Stimulated activated CD8-positive, alpha-beta memory T cell treated with anti-CD3 and anti-CD28 coated beads, Interleukin-7, amount 100 ng/mL, for 4 hours (primary cell): ENCODE results near the gene EFCAB8.
"Not testable (repeated sequence)": the region's sequence is repeated elsewhere in the genome, so short reads cannot be mapped to it uniquely, and the experiment has no call there.

Experiments used
- DNase-seq, 2 donors: peaks; one replicate each; pipeline ENCODE4 v3.0.0-alpha.2; 2020; ENCODE audit warnings: low read depth in 2 of 2

The EFCAB8 gene

DNA sequence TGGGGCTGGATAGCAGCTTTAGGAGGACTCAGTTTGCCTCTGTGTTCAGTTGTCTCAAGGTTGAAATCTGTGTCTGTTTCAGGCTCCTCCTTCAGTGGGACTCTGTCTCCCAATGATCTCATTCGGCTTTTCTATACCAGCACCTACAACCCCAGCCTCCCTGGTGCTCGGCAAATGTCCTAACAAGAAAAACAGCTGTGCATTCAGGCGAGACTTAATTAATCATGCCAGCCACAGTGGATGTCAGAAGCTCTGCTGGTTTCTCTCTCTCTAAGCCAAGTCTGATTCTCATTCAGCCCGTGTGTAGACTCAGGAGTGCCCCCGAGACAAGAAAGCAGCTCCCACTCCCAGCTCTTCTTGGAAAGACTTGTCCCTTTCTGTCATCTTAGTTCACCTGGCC is 98.7 kb downstream of the EFCAB8 start:
- DNase-seq = no peak

DNA sequence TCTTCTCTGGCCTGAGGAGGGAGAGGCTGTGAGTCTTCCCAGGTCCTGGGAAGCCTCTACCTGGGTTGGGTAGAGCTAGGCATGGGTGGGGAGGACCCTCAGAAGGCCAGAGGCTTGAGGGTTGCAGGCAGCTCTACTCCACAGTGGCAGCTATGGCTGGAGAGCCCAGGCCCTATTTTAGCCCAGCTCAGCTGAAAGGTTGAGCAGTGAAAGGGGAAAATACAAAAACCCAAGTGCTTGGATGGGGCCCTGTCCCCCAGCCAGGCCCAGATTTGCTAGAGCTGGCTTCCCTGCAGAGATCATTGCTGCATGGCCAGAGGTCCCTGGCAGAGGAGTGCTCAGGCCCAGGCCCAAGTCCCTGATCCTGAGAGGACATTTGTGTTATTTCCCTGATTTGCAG is 99.9 kb downstream of the EFCAB8 start:
- DNase-seq = no peak

DNA sequence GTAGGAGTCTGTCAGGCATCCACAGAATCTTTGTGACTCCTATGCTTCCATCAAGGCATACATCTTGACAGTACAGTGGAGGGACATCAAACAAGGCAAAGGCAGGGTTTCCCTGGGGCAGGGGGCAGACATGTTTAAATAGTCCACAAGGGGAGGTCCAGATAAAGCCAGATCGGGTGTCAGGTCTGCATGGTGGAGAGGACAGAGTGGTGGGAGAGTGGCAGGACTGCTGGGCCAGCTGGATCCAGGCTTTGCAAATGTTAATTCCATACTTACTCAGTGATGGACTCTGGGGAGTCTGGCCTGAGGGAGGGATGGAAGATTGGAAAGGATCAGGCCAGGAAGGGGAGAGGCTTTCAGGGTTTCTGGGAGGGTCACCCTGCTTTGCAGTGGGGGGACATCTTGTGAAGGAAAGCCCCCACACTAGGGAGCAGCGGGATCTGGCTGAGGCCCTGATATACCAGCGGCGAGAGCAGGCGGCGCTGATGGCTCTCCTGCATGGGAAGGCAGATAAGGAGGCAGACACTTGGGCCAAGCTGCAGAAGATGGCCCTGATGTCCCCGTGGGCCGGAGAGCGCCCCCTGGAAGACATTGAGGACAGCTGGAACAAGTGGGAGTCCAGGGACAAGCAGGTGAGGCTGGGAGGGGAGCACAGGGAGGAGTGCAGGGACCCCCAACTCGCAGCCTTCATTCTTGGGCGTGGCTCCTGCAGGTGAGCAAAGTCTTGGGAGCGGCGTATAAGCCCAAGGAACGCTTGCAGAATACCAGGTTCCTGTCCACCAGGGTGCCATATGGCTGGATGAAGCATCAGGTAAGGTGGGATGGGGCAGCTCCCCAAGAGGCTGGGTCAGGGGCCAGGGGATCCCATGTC is 100.9 kb downstream of the EFCAB8 start:
- DNase-seq = no peak

DNA sequence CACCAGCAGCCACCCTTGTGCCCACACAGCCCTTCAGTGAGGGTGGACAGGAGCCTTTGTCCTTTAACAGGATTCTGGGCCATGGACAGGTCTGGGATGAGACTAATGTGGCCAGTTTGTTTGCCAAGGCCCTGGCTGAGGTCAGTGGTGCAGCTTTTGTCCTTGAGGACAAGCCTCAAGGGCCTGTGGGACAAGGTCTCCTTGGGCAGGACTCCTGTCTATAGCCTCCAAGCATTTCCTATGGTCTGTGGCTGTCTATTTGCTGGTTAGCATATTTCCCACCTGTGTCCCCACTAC is 101.4 kb downstream of the EFCAB8 start:
- no peak for DNase-seq

DNA sequence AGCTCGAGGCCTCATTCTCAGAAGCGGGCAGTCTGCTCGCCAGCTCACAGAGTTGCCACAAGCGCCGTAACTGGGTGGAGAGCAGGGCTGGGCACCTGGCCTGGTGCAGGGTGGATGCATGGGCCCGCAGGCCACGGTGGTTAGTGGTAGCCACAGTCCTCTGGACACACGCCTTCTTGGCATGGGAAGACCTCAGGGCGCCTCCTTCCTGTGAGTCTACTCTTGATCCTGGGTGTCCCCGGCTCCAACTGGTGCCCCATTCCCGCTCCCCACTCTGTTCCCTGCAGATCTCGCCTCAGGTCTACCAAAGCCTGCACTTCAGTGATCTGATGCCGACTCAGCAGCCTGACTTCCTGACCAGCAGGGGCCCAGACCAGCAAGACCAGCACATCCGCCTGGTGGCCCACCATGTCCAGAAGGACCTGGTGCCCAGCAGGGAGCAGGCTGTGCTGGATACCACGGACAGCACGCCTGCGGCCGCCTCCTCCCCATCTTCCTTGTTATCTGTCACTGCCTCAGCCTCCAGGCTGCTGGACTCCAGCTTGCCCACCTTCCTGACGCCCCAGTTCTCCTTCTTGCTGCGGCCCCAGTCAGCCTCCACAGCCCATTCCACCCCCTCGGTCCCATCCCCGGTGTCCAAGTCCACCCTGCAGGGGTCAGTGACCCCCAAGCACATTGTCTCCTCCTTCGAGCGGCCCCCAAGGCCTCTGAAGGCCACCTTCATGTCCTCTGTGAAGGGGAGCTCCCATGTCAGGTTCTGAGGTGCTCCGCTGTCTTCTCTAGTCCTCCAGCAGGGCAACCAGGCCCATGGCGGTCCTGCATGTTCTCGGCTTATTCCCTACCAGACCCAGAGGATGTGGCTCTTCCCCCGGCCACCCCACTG is 102.4 kb downstream of the EFCAB8 start:
- no peak for DNase-seq

DNA sequence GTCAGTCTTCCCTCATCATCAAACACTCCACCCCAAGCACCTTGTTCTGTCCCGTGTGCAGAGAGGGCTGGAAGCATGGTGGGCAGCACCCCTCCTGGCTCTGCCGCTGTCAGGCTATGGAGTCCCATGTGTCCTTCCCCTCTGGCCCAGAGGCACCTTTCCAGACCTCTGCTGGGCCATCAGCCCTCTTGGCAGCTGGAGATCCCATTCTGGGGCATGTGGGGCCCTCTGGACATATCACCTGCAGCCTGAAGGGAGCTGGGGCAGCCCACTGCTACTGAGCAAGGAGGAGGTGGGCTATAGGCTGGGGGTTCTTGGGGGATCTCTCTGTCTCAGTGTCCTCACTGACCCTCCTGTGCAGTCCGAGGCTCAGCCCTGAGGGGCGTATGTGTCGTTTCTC is 103.3 kb downstream of the EFCAB8 start:
- DNase-seq = no peak

DNA sequence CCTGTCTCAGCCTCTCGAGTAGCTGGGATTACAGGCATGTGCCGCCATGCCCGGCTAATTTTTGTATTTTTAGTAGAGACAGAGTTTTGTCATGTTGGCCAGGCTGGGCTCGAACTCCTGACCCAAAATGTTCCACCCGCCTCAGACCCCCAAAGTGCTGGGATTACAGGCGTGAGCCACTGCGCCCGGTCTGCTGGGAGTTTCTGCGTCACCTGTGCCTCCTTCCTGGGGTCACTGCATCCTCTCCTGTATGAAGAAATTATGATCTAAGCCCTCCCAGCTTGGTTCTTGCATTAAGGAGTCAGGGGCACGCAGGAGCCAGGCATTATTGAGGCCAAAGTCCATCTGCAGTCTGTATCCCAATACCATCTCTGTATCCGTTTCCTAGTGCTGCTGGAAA is 103.9 kb downstream of the EFCAB8 start:
- not testable (repeated sequence) for DNase-seq

DNA sequence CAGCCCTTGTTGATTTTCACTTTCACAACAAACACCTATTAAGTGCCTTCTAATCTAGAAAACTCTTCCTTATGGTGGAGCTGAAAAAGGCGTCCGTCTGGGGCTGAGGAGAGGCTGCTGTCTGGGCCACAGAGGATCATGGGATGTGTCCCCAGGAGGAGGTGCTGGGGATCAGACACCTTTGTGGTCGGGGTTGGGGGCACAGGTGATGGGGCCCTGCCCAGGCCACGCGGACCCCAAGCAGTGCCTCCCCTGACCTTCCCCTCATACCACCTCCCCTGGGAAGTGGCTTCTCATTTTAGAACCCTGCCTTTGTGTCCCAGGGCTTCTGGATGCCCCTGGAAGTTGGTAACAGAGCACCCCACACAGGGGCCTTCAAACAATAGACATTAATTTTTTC is 104.5 kb downstream of the EFCAB8 start:
- no peak for DNase-seq

DNA sequence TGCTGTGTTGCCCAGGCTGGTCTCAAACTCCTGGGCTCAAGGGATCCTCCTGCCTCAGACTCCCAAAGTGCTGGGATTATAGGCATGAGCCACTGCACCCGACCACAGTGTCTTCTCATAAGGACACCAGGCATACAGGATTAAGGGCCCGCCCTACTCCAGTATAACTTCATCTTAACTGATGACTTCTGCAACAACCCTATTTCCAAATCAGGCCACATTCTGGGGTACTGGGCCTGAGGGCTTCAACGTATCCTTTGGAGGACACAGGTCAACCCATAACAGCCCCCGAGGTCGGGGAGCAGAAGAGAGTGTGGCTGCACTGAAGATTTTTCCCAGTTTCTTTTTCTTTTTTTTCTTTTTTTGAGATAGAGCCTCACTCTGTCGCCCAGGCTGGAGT is 105.9 kb downstream of the EFCAB8 start:
- no peak for DNase-seq

DNA sequence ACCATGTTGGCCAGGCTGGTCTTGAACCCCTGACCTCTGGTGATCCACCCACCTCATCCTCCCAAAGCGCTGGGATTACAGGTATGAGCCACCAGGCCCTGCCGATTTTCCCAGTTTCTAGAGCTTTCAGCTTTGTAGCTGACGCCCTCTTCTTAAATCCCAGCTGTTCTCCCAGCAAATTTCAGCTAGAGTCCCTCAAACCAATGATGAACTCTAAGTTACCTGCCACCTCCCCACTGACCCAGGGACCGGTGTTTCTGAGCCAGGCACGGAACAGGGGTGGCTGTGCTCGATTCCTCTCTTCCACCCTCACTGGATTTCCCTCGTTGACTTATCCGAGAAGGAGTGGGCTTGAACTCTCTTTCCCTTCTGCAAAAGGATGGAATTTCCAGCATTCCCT is 106.4 kb downstream of the EFCAB8 start:
- no peak for DNase-seq

DNA sequence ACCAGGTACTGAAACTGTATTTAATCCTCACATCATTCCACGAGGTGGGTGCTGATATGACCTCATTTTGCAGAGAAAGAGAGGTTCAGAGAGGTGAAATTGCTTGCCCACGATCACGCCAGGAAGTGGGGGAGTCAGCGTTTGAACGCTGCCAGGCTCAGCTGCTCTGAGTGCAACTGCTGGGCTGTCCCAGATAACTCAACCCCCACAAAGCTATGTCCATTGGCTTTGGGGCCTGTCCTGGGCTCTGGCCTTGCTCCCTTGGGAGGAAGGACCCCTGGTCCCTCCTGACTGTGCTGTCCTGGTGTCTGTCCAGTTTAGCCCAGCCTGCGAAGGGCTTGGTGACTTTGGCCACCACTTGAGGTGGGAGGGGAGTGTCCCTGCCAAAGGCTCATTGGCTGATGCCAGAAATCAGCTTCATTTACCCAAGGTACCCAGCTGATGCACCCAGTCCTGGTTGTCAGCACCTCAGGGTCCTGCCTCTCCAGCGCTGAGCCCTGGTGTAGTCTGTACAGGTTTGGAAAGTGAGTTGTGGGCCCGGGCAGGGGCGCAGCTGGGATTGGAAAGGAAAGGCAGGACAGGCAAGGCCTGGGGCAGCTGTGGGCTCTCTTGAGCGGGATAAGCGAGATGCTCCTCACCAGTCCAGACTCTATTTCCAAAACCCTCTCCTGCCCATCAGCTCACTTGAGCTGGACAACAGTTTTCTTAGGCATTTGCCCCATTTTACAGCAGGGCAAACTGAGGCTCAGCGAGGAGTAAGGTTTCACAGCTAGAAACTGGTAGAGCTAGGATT is 107.1 kb downstream of the EFCAB8 start:
- DNase-seq = peak in 1 of 2 donors; percentile 43

DNA sequence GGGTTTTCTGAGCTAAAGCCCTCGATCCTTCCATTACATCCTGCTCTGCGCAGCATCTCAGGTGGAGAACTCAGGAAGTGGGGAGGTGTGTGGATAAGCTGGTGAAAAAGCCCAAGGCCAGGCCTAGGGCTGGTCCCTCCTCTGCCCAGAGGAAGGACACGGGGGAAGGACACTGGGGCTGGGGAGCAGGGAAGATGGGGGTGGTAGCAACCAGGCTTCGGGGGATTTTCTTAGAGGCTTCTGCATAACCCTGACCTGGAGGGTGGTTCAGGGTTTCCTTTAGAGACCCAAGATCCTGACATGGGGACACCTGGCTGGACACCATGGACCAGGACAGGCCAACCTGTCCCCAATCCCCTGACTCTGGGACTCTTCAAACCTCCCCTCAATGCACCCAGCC is 107.7 kb downstream of the EFCAB8 start:
- no peak for DNase-seq

DNA sequence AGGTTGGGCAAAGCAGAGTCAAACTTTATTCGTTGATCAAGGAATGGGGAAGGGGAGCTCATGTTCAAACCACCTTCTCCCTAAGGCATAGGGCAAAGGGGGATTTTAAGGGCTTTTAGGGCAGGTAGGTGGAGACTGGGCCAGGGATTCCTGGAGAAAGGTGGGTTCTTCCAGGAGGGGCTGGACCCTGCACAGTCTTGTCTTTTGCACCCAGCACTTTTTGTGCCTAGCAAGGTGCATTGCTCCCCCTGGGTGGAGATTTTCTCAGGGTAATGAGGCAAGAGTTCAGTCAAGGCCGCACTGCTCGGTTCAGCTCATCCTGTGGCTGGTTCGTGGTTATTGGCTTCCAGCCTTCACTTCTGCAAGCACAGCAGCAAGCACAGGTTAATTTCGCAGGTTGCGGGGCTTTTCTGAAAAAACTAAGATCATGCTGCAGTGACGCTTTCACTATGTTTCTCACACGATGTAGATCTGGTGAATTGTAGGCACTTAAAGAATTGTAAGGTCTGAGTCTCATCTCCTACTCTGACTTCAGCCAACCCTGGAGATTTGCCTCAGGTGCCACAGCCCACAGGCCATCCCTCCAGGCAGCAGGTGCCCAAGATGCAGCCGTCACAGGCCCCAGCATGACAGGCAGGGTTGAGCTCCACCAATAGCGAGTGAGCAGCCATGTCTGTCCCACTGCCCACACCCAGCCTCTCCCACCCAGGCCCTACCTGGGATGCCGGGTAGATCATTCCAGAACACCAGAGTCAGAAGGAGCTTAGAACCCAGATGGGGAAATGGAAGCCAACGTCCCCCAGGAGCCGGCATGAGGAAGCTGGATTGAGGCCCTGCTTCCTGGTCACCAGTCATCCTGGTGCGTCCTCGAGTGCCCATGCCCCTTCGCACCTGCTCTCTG is 108.4 kb downstream of the EFCAB8 start:
- no peak for DNase-seq

DNA sequence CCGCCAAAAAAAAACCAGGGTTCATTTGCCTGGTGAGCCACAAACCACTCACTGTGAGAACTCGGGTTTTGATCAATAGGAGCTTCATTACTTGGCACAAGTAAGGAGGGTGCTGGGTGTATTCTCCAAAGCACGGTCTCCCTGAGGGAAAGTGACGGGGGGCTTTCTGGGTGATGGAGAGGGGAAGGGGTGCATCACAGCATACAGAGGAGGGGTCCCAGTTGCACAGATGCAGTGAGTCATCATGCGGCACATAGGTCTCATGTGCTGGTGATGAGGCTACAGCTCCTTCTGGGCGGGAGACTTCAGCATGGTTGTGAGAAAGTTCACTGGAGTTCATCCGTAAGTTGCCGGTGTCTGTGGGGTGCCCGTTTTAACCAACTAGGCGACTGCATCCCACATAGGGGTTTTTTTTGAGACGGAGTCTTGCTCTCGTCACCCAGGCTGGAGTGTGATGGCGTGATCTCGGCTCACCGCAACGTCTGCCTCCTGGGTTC is 109.3 kb downstream of the EFCAB8 start:
- DNase-seq = peak; percentile 36 to 49

DNA sequence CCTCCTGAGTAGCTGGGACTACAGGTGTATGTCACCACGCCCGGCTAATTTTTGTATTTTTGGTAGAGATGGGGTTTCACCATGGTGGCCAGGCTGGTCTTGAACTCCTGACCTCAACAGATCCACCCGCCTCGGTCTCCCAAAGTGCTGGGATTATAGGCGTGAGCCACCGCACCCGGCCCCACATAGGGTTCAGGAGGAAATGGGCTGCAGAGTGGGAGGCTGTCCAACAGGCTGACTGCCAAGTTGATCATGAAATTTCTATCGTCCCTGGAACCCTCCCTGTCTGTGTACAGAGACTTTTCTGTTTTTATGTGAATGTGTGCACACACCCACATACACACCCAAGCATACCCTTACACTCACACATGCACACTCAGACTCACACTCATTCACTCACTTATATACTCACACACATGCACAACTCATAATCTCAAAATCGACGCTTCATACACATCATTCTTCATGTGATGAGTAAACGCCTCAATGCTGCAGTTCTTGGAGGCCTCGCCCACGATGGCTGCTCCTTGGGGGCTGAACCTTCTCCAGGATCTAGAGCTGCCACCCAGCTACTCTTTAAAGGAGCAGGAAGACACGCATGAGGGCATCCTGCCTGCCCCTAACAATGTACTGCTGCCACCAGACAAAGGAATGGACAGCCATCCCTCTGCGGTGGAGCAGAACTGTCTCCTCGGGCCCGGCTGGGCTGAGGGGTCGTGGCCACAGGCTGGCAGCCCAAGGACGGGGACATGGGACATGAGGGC is 109.9 kb downstream of the EFCAB8 start:
- peak in 1 of 2 donors; percentile 45 for DNase-seq

DNA sequence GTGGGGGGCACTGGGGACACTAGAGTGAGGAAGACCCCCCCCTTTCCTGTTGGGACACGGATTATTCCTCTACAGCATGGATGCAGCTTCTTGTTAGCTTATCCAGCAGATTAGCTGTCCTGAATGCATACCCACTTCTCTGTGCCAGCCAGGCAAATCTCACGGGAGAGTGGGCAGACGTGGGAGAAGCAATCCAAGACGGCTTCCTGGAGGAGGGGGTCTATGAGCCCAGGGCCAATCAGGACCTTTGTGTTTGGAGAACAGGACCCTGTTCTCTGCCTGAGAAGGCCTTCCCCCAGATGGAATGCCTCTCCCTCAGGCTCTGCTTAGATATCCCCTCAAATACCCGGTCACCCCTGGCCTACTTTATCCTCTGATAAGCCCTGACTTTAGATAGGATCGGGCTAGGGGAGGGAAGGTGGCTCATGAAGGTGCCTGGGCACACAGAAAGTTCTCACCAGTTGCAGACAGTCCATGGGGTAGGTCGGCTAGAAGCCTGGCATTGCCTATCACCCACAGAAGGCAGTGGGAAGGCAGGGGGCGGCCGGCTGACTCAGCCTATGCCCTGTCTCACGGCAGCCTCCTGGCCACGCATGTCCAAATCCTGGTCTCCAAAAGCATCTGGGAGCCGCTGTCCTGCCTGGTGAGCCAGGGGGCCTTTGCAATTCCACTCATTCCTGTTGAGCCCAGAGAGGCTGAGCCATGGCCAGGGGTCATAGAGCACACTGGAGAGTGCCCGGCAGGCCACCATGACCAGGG is 110.8 kb downstream of the EFCAB8 start:
- no peak for DNase-seq

DNA sequence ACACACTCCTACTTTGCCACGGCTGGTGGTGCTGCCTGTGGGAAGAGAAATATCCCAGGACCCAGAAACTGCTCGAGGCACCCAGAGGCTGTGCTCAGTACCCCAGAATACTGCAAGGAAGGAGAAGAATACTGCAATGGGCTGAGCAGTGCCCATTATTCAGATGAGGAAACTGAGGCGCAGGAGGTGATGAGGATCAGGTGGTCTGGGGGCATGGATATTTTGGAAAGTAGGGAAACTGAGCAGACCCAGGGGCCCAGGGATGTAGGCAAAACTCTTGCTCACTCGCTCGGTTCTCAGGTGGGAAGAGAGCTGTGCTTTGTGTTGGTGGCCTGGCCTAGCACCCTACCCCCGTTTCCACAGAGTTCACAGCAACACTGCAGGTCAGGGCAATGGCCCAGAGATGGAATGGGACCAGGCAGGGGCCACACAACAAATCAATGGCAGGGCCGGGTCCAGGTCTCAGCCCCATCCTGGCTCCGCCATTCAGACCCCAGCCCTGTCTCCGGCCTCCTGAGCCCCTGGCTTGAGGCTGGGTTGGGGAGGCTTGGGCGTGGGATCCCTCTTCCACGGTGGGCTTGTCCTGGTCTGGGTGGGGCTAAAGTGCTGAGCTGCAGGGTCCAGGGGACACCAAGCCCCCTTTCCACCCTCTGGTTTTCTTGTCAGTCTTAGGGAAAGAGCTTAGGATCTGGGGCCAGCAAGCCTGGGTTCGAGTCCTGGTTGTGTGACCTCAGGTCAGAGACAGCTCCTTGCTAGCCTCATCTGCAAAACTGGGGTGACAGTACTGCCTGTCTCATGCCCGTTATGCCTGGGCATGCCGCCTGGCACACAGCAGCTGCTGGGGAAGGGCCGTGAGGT is 111.6 kb downstream of the EFCAB8 start:
- DNase-seq = no peak

DNA sequence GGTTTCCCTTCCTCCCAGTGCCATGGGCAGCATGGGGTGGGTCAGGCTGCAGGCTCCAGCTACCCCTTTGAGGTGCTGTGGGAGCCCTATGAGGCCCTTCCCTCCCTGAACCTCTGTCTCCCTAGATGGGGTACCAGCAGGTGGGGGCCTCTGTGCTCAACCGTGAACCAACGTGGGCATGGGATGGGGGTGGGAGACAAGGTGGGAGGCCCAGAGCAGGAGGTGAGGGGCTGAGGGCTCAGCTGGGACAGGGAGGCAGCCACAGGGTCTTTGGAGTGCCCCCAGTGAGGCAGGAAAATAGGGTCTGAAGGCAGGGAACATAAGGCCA is 112.2 kb downstream of the EFCAB8 start:
- no peak for DNase-seq

DNA sequence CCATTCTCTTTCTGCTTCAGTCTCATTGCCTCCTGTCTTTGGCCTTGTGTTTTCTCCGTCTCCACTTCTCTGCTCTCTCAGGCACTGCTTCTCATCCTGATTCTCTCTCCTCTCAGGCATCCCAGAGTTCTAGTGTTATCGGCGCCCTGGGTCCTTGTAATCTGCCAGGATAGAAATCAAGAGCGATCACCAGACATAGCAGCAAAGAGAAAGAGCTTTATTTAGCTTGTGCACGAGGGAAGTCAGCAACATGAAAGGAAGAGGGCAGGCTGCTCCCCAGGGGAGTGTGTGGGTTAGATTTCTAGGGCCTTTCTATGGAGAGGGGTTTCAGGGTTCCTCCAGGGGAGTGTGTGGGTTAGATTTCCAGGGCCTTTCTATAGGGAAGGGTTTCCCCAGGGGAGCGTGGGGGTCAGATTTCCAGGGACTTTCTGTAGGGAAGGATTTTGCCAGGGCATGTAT is 113.0 kb downstream of the EFCAB8 start:
- DNase-seq = no peak
